ENCODE results near the gene ANKRD28. TPM values are rescaled to one million over a fixed set of nuclear protein-coding genes. Genes with fewer than 3 reads are reported as not detected.
A peak's percentile ranks its signal among the peaks of the same experiment; 100 is the strongest.
"Not testable (repeated sequence)": the region's sequence is repeated elsewhere in the genome, so short reads cannot be mapped to it uniquely, and the experiment has no call there.

The ANKRD28 gene
- total RNA-seq, 1 experiment from 2014 or later: 28.8 TPM

GRCh38 chr3:15771444-15771843, 26.3 kb downstream of the ANKRD28 start:
- H3K9me3 ChIP-seq (replicated peaks): no peaks in the 10 kb centered on the region
- H3K4me3 ChIP-seq: no peak overlapping the region
- H3K36me3 ChIP-seq: peaks cover 3% of the 10 kb centered on the region
- H3K27me3 ChIP-seq: no peaks in the 10 kb centered on the region
- H3K27ac ChIP-seq: no peak overlapping the region
- H3K4me1 ChIP-seq: peaks cover 21% of the 10 kb centered on the region
- DNase-seq: no peak

DNA sequence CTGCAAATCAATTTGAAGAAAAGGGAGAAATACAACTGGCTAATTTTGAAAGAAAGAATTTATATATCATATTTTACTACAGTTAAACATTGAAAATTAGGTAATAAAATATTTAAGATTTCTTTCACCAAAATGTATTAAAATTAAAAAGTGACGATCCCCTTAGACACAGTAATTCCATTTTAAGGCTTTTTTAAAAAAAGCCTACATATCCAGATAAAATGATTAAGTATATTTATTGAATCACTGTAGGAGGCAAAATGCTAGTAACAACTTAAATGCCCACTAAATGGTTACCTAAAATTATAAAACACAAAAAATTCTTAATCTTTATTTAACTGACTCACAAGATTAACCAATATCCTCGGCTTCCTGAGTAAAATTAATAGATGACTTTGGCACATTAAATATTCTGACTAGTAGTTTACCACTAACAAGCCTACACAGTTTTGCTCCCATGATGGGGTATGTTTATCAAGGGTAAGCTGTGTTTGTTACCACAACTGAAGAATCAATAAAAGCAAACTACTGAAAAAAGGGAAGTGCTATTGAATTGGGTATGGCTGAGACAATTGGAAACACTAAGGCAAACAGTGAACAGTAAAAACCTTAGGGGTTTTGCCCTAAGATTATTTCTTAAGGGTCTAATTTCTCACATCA, 28.4 kb downstream of the ANKRD28 start:
- no peak overlapping the region for H3K4me3 ChIP-seq
- H3K9me3 ChIP-seq (replicated peaks): no peaks in the 10 kb centered on the region
- peaks cover 10% of the 10 kb centered on the region for H3K36me3 ChIP-seq
- peaks cover 21% of the 10 kb centered on the region for H3K4me1 ChIP-seq
- no peaks in the 10 kb centered on the region for H3K27me3 ChIP-seq
- peak overlapping the region; percentile 66 for H3K27ac ChIP-seq
- no peak for DNase-seq

DNA sequence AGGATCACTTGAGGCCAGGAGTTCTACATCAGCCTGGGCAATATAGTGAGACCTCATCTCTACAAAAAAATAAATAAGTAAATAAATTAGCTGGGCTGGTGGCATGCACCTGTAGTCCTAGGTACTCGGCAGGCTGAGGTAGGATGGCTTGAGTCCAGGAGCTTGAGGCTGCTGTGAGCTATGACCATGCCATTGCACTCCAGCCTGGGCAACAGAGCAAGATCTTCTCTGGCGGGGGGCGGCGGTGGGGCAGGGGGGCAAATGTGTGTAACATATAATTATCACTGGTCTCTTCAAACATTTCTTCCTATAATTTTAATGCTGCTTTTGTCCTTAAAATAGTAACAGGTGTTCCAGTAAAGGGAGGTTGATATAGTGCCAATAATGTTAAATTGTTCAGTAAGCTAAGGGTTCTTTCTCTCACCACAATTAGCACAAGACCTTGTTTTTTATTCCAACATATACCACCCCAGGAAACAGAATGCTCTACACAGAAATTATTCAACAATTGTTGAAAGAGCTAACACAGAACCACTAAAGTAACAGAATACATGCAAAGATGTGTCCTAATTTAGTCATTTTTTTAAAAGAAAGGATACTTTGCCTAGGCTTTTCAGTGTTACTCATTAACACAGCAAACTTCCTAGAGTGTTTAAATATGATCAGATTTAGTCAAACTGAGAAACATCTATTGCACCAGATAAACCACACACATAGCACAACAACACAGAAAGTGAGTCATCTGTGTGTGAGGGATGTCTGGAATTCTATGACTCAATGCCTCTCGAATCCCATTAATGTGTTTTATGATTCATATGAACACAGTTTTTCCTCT, 29.1 kb downstream of the ANKRD28 start:
- peak; percentile 9 to 54 for DNase-seq
- H3K27ac ChIP-seq: peak overlapping the region; percentile 66
- no peaks in the 10 kb centered on the region for H3K9me3 ChIP-seq (replicated peaks)
- H3K27me3 ChIP-seq: no peaks in the 10 kb centered on the region
- H3K4me1 ChIP-seq: peaks cover 21% of the 10 kb centered on the region
- H3K4me3 ChIP-seq: no peak overlapping the region
- H3K36me3 ChIP-seq: peaks cover 10% of the 10 kb centered on the region

DNA sequence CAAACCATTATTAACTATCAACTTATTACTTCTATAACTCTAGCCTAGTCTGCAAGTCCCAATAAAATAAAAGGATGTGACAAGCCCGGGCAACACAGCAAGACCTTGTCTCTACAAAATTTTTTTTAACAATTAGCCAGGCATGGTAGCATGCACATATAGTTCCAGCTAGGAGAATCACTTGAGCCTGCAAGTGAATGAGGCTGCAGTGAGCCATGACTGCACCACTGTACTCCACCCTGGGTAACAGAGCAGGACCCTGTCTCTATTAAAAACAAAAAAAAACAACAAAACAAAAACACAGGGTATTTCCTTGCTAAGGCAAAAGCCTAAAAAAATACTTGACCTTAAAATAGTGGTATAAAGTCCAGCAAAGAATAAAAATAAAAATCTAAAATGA, 31.4 kb downstream of the ANKRD28 start:
- no peak overlapping the region for H3K27ac ChIP-seq
- H3K4me1 ChIP-seq: peaks cover 21% of the 10 kb centered on the region
- no peak overlapping the region for H3K4me3 ChIP-seq
- no peaks in the 10 kb centered on the region for H3K27me3 ChIP-seq
- H3K9me3 ChIP-seq (replicated peaks): no peaks in the 10 kb centered on the region
- H3K36me3 ChIP-seq: peaks cover 11% of the 10 kb centered on the region
- no peak for DNase-seq

DNA sequence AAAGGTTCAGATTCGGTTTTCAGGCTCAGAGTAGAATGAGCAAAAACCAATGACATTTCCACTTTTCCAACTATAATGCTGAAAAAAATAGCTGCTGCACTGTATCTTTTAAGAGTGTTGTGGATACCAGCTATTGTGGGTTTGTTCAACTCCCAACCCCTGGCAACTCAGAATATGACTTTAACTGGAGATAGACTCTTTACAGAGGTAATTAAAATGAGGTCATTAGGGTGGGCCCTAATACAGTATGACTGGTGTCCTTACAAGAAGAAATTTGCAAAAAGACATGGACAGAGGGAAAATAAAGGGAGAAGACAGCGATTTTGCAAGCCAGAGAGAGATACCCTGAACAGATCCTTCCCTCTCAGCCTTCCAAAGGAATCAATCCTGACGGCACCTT, 39.5 kb downstream of the ANKRD28 start:
- H3K36me3 ChIP-seq: peaks cover 9% of the 10 kb centered on the region; the same call in 1 of the 2 replicates
- H3K9me3 ChIP-seq (replicated peaks): no peaks in the 10 kb centered on the region
- no peak overlapping the region for H3K4me3 ChIP-seq
- H3K27ac ChIP-seq: no peak overlapping the region
- no peak for DNase-seq
- H3K27me3 ChIP-seq: no peaks in the 10 kb centered on the region
- no peaks in the 10 kb centered on the region for H3K4me1 ChIP-seq

DNA sequence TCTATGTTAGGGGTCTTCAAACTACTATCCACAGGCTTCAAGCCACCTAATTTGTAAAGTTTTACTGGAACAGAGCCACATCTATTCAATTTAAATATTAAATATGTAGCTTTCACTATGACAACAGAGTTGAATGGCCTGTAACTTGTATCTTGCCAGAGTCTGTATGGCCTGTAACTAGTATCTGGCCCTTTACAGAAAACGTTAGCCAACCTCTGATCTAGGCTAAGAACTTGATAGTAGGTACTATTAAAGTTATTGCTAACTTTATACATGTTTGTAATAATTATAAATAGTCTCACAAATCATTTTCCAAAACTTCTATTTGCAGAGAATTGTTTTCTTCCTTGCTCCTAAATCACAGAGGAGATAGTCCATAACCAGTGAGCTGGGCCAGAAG, 40.0 kb downstream of the ANKRD28 start:
- DNase-seq: no peak
- Histone ChIP-seq H3K9me3 (replicated peaks) (no peaks in the 10 kb centered on the region), H3K4me1 (no peaks in the 10 kb centered on the region), H3K4me3 (no peak overlapping the region), H3K36me3 (peaks cover 6% of the 10 kb centered on the region; the same call in 1 of the 2 replicates), H3K27ac (no peak overlapping the region), H3K27me3 (no peaks in the 10 kb centered on the region)

DNA sequence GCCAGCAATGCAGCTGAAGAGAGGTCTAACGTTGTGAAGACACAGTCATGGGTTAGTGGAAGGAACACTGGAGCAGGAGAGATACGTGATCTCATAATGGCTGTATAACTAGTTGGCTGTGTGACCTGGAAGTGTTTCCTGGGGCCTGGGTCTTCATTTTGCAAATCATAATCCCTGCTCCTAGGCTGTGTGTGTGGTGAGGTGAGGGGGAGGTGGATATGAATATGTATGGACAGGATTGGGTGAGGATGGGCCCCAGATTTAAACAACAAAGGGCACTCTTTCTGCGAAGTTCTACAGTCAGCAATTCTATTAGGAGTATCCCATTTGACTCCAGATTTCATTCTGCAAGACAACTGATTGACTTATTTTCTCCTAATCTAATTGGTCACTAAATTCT, 41.3 kb downstream of the ANKRD28 start:
- Histone ChIP-seq H3K4me1 (no peaks in the 10 kb centered on the region), H3K9me3 (replicated peaks) (no peaks in the 10 kb centered on the region), H3K4me3 (no peak overlapping the region), H3K27ac (no peak overlapping the region), H3K27me3 (no peaks in the 10 kb centered on the region), H3K36me3 (peaks cover 7% of the 10 kb centered on the region; the same call in 1 of the 2 replicates)
- no peak for DNase-seq

DNA sequence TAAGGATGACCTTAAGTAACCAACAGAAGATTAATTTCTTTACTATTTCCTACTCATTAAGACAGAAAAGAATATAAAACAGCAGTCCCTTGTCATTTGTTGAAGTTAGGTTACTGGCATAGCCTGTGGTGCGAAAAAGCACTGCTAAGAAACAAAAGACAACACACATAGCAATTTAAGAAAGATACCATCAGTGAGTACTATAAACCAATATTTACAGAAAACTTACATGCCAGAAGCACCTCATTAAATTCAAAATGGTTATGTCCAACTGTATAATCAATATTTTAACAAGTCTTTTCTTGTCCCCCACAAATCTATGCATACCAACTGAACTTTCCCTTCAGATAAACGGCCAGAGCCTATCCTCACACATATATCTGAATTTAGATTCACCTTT, 42.0 kb downstream of the ANKRD28 start:
- H3K36me3 ChIP-seq: peaks cover 12% of the 10 kb centered on the region
- H3K27ac ChIP-seq: no peak overlapping the region
- no peaks in the 10 kb centered on the region for H3K9me3 ChIP-seq (replicated peaks)

DNA sequence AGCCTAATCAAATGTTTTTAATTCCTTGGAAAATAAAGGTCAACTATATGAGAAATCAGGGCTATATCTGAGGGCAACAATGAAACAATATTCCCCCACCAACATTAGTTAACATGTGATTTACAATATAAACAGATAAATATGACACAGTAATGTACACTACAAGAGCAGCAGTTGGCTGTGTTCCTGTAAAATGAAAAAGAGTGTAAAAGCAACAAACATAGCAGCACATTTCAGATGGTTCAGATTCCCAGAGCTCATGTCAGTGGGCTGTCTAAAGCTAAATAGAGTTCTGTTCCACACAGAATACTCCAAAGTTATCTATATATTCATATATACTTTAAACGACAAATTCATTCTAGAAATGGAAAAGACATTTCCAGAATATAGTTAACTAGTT, 42.6 kb downstream of the ANKRD28 start:
- H3K27me3 ChIP-seq: no peaks in the 10 kb centered on the region
- H3K4me1 ChIP-seq: no peaks in the 10 kb centered on the region
- no peaks in the 10 kb centered on the region for H3K9me3 ChIP-seq (replicated peaks)
- peaks cover 12% of the 10 kb centered on the region for H3K36me3 ChIP-seq
- no peak for DNase-seq
- H3K27ac ChIP-seq: no peak overlapping the region
- H3K4me3 ChIP-seq: no peak overlapping the region

More for the DNA sequence above, 42.0 kb downstream of the ANKRD28 start:
- Histone ChIP-seq H3K4me1 (no peaks in the 10 kb centered on the region), H3K4me3 (no peak overlapping the region), H3K27me3 (no peaks in the 10 kb centered on the region)
- no peak for DNase-seq

- DNase-seq: no peak
- Histone ChIP-seq H3K27ac (no peak overlapping the region), H3K27me3 (no peaks in the 10 kb centered on the region), H3K9me3 (replicated peaks) (no peaks in the 10 kb centered on the region), H3K36me3 (peaks cover 17% of the 10 kb centered on the region), H3K4me3 (no peak overlapping the region), H3K4me1 (no peaks in the 10 kb centered on the region)
These were observed 43.7 kb downstream of the ANKRD28 start for GRCh38 chr3:15754047-15754446.

GRCh38 chr3:15753056-15753710, 44.6 kb downstream of the ANKRD28 start:
- H3K36me3 ChIP-seq: peaks cover 23% of the 10 kb centered on the region
- no peak overlapping the region for H3K4me3 ChIP-seq
- no peak overlapping the region for H3K27ac ChIP-seq
- H3K27me3 ChIP-seq: no peaks in the 10 kb centered on the region
- no peak for DNase-seq
- H3K4me1 ChIP-seq: no peaks in the 10 kb centered on the region
- H3K9me3 ChIP-seq (replicated peaks): no peaks in the 10 kb centered on the region

- no peak overlapping the region for H3K4me3 ChIP-seq
- H3K4me1 ChIP-seq: no peaks in the 10 kb centered on the region
- no peaks in the 10 kb centered on the region for H3K9me3 ChIP-seq (replicated peaks)
- H3K27me3 ChIP-seq: no peaks in the 10 kb centered on the region
- no peak for DNase-seq
- H3K27ac ChIP-seq: no peak overlapping the region
- peaks cover 28% of the 10 kb centered on the region for H3K36me3 ChIP-seq
These were observed 46.9 kb downstream of the ANKRD28 start for GRCh38 chr3:15750879-15751278.

DNA sequence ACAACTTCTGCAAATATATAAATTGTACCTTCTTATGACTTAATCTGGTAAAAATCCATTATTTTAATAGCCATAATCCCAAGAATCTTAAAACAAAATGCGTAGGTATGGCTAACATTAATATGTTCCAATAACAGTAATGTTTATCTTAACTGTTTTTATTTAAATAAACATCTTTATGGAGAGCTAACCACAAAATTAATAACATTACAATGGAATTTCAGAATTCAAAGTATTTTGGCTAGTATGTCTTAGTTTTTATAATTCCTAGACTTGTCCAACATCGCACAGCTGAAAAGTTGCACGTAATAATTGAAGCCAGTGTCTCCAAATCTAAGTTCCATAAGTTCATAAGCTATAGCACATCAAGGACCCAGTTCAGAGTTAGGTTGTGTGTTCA, 47.6 kb downstream of the ANKRD28 start:
- H3K27ac ChIP-seq: no peak overlapping the region
- H3K27me3 ChIP-seq: no peaks in the 10 kb centered on the region
- H3K36me3 ChIP-seq: peaks cover 28% of the 10 kb centered on the region
- no peaks in the 10 kb centered on the region for H3K9me3 ChIP-seq (replicated peaks)
- no peak for DNase-seq
- H3K4me1 ChIP-seq: no peaks in the 10 kb centered on the region
- no peak overlapping the region for H3K4me3 ChIP-seq

GRCh38 chr3:15745896-15746295, 51.9 kb downstream of the ANKRD28 start:
- not testable (repeated sequence) for H3K4me3 ChIP-seq; DNase-seq; H3K27ac ChIP-seq; H3K9me3 ChIP-seq (replicated peaks); H3K27me3 ChIP-seq; H3K4me1 ChIP-seq
- peaks cover 24% of the 10 kb centered on the region for H3K36me3 ChIP-seq

DNA sequence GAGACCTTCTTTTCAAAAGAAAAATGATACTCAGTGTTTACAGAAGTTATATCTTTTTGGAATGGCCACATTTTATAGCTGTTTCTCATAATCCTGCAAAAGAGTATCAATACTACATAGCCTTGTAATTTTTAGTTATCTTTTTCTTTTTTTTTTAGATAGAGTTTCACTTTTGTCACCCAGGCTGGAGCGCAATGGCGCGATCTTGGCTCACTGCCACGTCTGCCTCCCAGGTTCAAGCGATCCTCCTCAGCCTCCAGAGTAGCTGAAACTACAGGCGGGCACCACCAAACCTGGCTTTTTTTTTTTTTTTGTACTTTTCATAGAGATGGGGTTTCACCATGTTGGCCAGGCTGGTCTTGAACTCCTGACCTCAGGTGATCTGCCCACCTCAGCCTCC, 53.6 kb downstream of the ANKRD28 start:
- peaks cover 3% of the 10 kb centered on the region; the same call in 1 of the 2 replicates for H3K9me3 ChIP-seq (replicated peaks)
- no peaks in the 10 kb centered on the region for H3K27me3 ChIP-seq
- no peak overlapping the region for H3K27ac ChIP-seq
- H3K4me1 ChIP-seq: no peaks in the 10 kb centered on the region
- H3K36me3 ChIP-seq: peaks cover 29% of the 10 kb centered on the region
- DNase-seq: no peak
- H3K4me3 ChIP-seq: no peak overlapping the region
